Germinal center (tissue), 1 donor: ENCODE measurements around the gene TAF11L9.
"Not testable (repeated sequence)": the region's sequence is repeated elsewhere in the genome, so short reads cannot be mapped to it uniquely, and the experiment has no call there.

Experiments used
- DNase-seq: peaks from one replicate; pipeline ENCODE4 v3.0.0; 2012; ENCODE audit warnings: mixed read lengths, low spot score

Gene TAF11L9

GRCh38 chr5:17594255-17594654 lies at the start of gene TAF11L9:
Gene TAF11L9, minus strand, starts transcription at chr5:17594394.
- not testable (repeated sequence) for DNase-seq

DNA sequence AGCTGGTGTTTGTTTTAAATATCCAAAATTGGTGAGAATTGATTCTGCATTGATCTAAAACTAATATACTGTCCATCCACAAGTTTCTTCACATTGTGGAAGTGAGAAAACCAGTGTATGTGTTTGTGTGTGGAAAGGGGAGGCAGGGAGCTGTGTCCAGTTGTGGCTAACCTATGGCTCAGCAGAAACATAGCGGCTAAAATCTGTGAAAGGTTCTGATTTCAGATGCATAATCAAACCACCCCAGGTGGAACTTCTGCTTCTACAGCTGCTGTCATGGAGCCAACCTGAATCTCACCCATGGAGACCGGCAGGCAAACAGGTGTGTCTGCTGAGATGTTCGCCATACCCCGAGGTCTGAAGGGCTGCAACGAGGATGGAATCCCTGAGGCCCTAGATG lies 40.0 kb upstream of the TAF11L9 start, which contains the start of gene TAF11L14:
TAF11L14 (plus strand) TSS at position 301 of the 400 bp plus-strand sequence.
- no peak for DNase-seq

GRCh38 chr5:17631788-17632187 lies 37.6 kb upstream of the TAF11L9 start, which contains the start of gene TAF11L13:
Gene TAF11L13, plus strand, starts transcription at chr5:17632088.
- not testable (repeated sequence) for DNase-seq

DNA sequence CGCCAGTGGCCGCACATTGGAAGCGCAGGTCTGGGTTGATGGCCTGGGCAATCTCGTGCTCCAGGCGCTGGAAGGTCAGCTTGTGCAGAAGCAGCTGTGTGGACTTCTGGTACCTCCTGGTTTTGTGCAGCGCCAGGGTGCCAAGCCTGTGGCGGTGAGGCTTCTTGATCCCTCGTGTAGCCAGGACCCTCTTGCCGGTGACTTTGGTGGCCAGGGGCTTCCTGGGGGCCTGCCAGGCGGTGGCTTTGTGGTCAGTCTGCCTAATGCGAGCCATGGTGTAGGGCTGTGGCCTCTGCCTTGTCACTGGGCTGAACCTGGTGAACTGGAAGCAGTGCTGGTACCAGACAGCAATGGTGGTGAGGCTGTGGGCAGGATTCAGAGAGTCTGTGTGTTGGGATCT lies 31.5 kb upstream of the TAF11L9 start:
- no peak for DNase-seq

DNA sequence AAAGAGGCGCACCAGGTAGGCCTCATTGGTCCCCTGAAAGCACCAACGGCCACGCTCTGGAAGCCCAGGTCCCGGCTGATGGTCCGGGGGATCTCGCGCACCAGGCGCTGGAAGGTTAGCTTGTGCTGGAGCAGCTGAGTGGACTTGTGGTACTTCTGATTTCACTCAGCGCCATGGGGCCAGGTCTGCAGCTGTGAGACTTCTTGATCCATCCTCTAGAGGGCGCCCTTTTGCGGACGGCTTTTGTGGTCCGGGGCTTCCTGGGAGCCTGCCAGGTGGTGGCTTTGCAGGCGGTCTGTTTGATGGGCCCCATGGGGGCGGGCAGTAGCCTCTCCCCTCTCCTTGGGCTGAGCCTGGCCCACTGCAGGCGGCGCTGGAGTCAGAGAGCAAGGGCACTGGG lies 26.4 kb upstream of the TAF11L9 start:
- DNase-seq = peak; percentile 2

GRCh38 chr5:17619354-17619753 lies 25.2 kb upstream of the TAF11L9 start:
- no peak for DNase-seq

- no peak for DNase-seq
These were observed 20.8 kb upstream of the TAF11L9 start for GRCh38 chr5:17614872-17615605.

DNA sequence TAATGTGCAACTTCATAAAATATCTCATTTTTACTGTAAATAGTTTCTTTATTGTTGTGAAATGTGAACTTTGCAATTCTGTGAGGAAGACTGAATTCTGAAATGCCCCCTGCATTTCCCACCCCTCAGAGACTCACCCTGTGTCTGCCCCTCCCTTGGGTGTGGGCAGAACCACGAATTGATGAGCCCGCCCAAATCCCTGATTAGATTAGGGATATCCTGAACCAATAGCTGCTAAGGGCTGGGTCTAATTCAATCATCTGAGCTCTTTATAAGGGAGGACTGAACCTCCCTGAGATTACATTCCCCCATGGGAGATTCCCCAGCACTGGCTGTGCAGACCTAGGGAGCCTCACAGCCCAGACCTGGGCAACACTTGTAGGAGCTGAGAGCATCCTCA lies 15.9 kb upstream of the TAF11L9 start, which contains the start of gene TAF11L12:
TAF11L12 (plus strand) TSS at position 301 of the 400 bp plus-strand sequence.
- DNase-seq = not testable (repeated sequence)

DNA sequence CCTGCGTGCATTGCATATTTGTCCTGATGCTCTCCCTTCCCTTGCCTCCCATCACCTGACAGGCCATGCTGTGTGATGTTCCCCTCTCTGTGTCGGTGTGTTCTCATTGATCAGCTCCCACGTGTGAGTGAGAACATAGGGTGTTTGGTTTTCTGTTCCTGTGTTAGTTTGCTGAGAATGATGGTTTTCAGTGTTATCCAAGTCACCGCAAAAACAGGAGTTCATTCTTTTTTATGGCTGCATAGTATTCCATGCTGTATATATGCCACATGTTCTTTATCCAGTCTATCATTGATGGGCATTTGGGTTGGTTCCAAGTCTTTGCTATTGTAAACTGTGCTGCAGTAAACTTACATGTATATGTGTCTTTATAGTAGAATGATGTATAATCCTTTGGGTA lies 13.3 kb upstream of the TAF11L9 start:
- not testable (repeated sequence) for DNase-seq

DNA sequence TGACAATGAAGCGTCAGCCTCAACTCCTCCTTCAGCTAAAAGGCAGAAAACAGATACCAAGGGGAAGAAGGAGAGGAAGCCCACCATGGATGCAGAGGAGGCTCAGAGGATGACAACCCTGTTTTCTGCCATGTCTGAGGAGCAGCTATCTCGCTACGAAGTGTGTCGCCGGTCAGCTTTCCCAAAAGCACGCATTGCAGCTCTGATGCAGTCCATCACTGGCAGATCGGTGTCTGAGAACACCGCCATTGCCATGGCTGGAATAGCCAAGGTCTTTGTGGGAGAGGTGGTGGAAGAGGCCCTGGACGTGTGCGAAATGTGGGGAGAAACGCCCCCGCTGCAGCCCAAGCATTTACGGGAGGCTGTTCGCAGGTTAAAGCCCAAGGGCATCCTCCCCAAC lies 10.8 kb upstream of the TAF11L9 start:
- DNase-seq = no peak

DNA sequence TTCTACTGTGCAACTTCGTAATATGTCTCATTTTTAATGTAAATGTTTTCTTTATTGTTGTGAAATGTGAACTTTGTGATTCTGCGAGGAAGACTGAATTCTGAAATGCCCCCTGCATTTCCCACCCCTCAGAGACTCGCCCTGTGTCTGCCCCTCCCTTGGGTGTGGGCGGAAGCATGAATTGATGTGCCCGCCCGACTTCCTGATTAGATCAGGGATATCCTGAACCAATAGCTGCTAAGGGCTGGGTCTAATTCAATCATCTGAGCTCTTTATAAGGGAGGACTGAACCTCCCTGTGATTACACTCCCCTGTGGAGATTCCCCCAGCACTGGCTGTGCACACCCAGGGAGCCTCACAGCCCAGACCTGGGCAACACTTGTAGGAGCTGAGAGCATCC lies 9.7 kb upstream of the TAF11L9 start, which contains the start of gene TAF11L11:
TAF11L11 (plus strand) TSS at position 304 of the 400 bp plus-strand sequence.
- not testable (repeated sequence) for DNase-seq

- not testable (repeated sequence) for DNase-seq
These were observed 3.5 kb upstream of the TAF11L9 start, which contains the start of gene TAF11L10 for GRCh38 chr5:17597728-17598127. Gene TAF11L10, minus strand, starts transcription at chr5:17597828.

DNA sequence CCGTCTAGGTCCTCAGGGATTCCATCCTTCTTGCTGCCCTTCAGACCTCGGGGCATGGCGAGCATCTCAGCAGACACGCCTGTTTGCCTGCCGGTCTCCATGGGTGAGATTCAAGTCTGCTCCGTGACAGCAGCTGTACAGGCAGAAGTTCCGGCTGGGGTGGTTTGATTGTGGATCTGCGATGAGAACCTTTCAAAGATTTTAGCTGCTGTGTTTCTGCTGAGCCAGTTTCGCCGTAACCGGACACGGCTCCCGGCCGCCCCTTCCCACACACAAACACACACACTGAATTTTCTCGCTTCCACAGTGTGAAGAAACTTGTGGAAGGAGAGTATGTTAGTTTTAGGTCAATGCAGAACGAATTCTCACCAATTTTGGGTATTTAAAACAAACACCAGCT lies 3.3 kb downstream of the TAF11L9 start, which contains the start of gene TAF11L8:
TAF11L8 (minus strand) TSS at position 101 of the 400 bp plus-strand sequence.
- DNase-seq = not testable (repeated sequence)

DNA sequence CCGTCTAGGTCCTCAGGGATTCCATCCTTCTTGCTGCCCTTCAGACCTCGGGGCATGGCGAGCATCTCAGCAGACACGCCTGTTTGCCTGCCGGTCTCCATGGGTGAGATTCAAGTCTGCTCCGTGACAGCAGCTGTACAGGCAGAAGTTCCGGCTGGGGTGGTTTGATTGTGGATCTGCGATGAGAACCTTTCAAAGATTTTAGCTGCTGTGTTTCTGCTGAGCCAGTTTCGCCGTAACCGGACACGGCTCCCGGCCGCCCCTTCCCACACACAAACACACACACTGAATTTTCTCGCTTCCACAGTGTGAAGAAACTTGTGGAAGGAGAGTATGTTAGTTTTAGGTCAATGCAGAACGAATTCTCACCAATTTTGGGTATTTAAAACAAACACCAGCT lies 8.5 kb downstream of the TAF11L9 start, which contains the start of gene TAF11L7:
TAF11L7 (minus strand) TSS at position 101 of the 400 bp plus-strand sequence.
- DNase-seq = not testable (repeated sequence)
